ENCODE results near the gene DPM1. TPM values are rescaled to one million over a fixed set of nuclear protein-coding genes. Genes with fewer than 3 reads are reported as not detected.
A peak's percentile ranks its signal among the peaks of the same experiment; 100 is the strongest.

Gene DPM1
- total RNA-seq, 4 donors from 2014 or later, result 3.2 to 42.9 (median 38.4) TPM

DNA sequence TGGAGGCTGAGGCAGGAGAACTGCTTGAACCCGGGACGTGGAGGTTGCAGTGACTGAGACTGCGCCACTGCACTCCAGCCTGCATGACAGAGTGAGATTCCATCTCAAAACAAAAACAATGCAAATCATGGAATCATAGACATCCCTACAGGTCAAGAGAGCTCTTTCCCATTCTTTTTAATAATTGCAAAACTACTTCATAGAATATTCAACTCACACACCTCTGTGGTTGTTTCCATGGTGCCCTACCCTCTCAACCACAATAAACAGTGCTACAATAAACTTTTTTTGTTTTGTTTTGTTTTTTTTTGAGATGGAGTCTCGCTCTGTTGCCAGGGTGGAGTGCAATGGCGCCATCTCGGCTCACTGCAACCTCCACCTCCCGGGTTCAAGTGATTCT lies 15.3 kb downstream of the DPM1 start:
- H3K9me3 ChIP-seq, result no peaks in the 10 kb centered on the region
- intact Hi-C loops (cut with DNase I; ENCODE audit: low total_unique reads) (no loop called here), in situ Hi-C loops (cut with MboI; ENCODE audit: low pct_ligation_motif_present in 1 of 4, low pct_unique_long_range_greater_than_20kb in 1 of 4, low sequenced_read_pairs in 3 of 4) (no loop called here)
- TF ChIP-seq, protein P1, sequence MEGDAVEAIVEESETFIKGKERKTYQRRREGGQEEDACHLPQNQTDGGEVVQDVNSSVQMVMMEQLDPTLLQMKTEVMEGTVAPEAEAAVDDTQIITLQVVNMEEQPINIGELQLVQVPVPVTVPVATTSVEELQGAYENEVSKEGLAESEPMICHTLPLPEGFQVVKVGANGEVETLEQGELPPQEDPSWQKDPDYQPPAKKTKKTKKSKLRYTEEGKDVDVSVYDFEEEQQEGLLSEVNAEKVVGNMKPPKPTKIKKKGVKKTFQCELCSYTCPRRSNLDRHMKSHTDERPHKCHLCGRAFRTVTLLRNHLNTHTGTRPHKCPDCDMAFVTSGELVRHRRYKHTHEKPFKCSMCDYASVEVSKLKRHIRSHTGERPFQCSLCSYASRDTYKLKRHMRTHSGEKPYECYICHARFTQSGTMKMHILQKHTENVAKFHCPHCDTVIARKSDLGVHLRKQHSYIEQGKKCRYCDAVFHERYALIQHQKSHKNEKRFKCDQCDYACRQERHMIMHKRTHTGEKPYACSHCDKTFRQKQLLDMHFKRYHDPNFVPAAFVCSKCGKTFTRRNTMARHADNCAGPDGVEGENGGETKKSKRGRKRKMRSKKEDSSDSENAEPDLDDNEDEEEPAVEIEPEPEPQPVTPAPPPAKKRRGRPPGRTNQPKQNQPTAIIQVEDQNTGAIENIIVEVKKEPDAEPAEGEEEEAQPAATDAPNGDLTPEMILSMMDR (IDR thresholded peaks at IDR 0.05), result no peak
- TF ChIP-seq POLR2A (IDR thresholded peaks at IDR 0.05), result no peak
- TF ChIP-seq EP300 (IDR thresholded peaks at IDR 0.05; ENCODE audit: low read depth), result no peak
- no peak for TF ChIP-seq POLR2AphosphoS5 (IDR thresholded peaks at IDR 0.05)
- no peaks in the 10 kb centered on the region for H3K27me3 ChIP-seq
- DNase-seq, result no peak
- no peaks in the 10 kb centered on the region for H3K4me1 ChIP-seq
- no peak overlapping the region for H3K4me3 ChIP-seq
- H3K27ac ChIP-seq, result no peak overlapping the region
- peaks cover 0 to 85% (median 41%) of the 10 kb centered on the region in 4 donors for H3K36me3 ChIP-seq
- WGBS, 2 donors (ENCODE audit: low coverage in 1 of 2), result 94 to 100% methylated on average over 4 to 7 of the region's 7 CpGs

DNA sequence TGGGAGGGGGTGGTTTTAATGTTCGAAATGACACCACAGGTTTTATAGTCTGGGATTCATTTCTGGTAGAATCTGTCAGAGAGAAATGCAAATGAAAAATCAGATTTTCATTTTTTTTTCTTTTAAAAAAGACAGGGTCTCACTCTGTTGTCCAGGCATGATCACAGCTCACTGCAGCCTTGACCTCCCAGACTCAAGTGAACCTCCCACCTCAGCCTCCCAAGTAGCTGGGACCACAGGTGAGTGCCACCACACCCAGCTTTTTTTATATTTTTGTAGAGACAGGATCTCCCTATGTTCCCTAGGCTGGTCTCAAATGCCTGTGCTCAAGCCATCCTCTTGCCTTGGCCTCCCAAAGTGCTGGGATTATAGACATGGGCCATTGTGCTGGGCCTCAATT lies 24.7 kb downstream of the DPM1 start:
- H3K27me3 ChIP-seq, result no peaks in the 10 kb centered on the region
- H3K36me3 ChIP-seq, result peaks cover 0 to 31% (median 10%) of the 10 kb centered on the region in 4 donors
- WGBS, 2 donors (ENCODE audit: low coverage in 1 of 2), result 86% methylated on average over 1 of the region's 1 CpG; no CpG with 5 or more reads in 1 of the 2 donors
- no peak for TF ChIP-seq POLR2AphosphoS5 (IDR thresholded peaks at IDR 0.05)
- no peak for TF ChIP-seq POLR2A (IDR thresholded peaks at IDR 0.05)
- TF ChIP-seq, protein P1 (IDR thresholded peaks at IDR 0.05), result no peak
- no peak for TF ChIP-seq EP300 (IDR thresholded peaks at IDR 0.05; ENCODE audit: low read depth)
- no peak overlapping the region for H3K4me3 ChIP-seq
- H3K4me1 ChIP-seq, result peaks cover 6 to 22% (median 13%) of the 10 kb centered on the region in 4 donors
- intact Hi-C loops (cut with DNase I; ENCODE audit: low total_unique reads), result no loop called here
- H3K27ac ChIP-seq, result no peak overlapping the region
- in situ Hi-C loops (cut with MboI; ENCODE audit: low pct_ligation_motif_present in 1 of 4, low pct_unique_long_range_greater_than_20kb in 1 of 4, low sequenced_read_pairs in 3 of 4), result loop anchor here in 3 of 4 donors (5.0 to 10.0 kb wide), 2 partner anchors 139 to 141 kb away; partner anchors contain the start of gene BCAS4 (in 2 of the 3)
- H3K9me3 ChIP-seq, result no peaks in the 10 kb centered on the region
- DNase-seq, result no peak

DNA sequence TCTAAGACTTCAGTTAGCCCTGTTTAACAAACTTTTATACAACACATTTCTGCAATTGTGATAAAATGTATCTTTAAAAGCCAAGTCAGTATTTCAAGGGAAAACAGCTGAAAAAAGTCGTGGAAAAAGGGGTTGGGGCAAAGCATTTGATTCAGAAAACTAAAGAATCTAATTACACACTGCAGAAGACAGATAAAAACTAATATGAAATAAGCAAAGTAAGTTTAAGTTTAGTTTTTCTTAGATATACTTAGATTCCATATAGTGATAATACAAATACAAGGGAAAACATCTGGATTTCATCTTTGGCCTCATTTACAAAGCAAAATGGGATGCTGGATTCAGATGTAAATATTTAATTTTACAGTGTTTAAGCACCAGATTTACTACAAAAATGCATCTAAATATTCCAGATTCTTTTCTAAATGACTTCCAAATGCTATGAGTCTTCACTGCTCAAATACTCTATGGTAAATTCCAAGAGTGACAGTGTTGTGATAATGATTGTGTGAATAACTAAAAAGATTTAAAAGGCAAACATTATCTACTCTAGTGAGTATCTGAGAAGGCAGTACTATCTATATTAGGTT lies 25.5 kb downstream of the DPM1 start:
- DNase-seq, result no peak
- intact Hi-C loops (cut with DNase I; ENCODE audit: low total_unique reads) (no loop called here), in situ Hi-C loops (cut with MboI; ENCODE audit: low pct_ligation_motif_present in 1 of 4, low pct_unique_long_range_greater_than_20kb in 1 of 4, low sequenced_read_pairs in 3 of 4) (loop anchor here in 3 of 4 donors (5.0 to 10.0 kb wide), 2 partner anchors 138 to 140 kb away; partner anchors contain the start of gene BCAS4 (in 2 of the 3))
- H3K4me1 ChIP-seq, result peaks cover 14 to 28% (median 17%) of the 10 kb centered on the region in 4 donors
- no peak overlapping the region for H3K4me3 ChIP-seq
- peaks cover 0 to 30% (median 11%) of the 10 kb centered on the region in 4 donors for H3K36me3 ChIP-seq
- H3K27ac ChIP-seq, result peak overlapping the region in 1 of 4 donors; percentile 97
- WGBS, 2 donors (ENCODE audit: low coverage in 1 of 2), result 68 to 75% methylated on average over 1 of the region's 1 CpG
- H3K9me3 ChIP-seq, result no peaks in the 10 kb centered on the region
- no peak for TF ChIP-seq POLR2A (IDR thresholded peaks at IDR 0.05)
- TF ChIP-seq EP300 (IDR thresholded peaks at IDR 0.05; ENCODE audit: low read depth), result no peak
- no peaks in the 10 kb centered on the region for H3K27me3 ChIP-seq

DNA sequence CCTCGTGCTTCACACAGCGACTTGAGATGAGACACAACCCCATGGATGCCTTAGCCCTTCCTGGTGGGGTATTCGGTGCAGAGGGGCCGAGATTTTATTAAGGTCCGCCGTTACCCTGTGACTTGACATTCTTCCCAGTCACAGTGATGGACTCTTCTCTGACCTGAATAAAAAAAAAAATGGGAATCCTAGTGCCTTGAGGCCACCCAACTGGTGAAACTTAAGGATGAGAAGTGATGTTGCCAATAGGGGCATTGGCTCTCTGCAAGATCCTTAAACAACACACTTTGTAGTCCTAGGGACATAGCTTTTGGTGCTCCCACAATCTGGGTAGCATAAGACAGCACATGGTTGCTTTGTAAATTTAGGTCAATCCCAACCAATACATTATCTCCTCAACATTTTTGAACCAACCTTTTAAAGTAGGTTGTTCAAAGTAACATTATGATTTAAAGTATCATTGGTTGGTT lies 26.3 kb downstream of the DPM1 start:
- no peak for DNase-seq
- in situ Hi-C loops (cut with MboI; ENCODE audit: low pct_ligation_motif_present in 1 of 4, low pct_unique_long_range_greater_than_20kb in 1 of 4, low sequenced_read_pairs in 3 of 4) (loop anchor here in 3 of 4 donors (5.0 to 10.0 kb wide), 2 partner anchors 137 to 140 kb away; partner anchors contain the start of gene BCAS4 (in 2 of the 3)), intact Hi-C loops (cut with DNase I; ENCODE audit: low total_unique reads) (no loop called here)
- Histone ChIP-seq H3K27me3 (no peaks in the 10 kb centered on the region), H3K27ac (peak overlapping the region; percentile 97 to 98 (median 98)), H3K36me3 (peaks cover 0 to 29% (median 13%) of the 10 kb centered on the region in 4 donors), H3K9me3 (no peaks in the 10 kb centered on the region), H3K4me1 (peaks cover 16 to 35% (median 22%) of the 10 kb centered on the region in 4 donors), H3K4me3 (peak overlapping the region; percentile 37 to 83 (median 72))
- WGBS, 2 donors (ENCODE audit: low coverage in 1 of 2), result 63% methylated on average over 4 of the region's 6 CpGs; no CpG with 5 or more reads in 1 of the 2 donors
- TF ChIP-seq EP300 (IDR thresholded peaks at IDR 0.05; ENCODE audit: low read depth), result no peak
- TF ChIP-seq, protein P1 (IDR thresholded peaks at IDR 0.05), result no peak
- no peak for TF ChIP-seq POLR2AphosphoS5 (IDR thresholded peaks at IDR 0.05)
- TF ChIP-seq POLR2A (IDR thresholded peaks at IDR 0.05), result no peak
